ENCODE measurements around the gene GID8. TPM values are rescaled to one million over a fixed set of nuclear protein-coding genes. Genes with fewer than 3 reads are reported as not detected.

GID8 gene
- total and polyA plus RNA-seq, 2 donors (not counting 3 experiments of a cell fraction or from before 2014, with no cell fraction given) = 25.3 to 34.6 TPM

DNA sequence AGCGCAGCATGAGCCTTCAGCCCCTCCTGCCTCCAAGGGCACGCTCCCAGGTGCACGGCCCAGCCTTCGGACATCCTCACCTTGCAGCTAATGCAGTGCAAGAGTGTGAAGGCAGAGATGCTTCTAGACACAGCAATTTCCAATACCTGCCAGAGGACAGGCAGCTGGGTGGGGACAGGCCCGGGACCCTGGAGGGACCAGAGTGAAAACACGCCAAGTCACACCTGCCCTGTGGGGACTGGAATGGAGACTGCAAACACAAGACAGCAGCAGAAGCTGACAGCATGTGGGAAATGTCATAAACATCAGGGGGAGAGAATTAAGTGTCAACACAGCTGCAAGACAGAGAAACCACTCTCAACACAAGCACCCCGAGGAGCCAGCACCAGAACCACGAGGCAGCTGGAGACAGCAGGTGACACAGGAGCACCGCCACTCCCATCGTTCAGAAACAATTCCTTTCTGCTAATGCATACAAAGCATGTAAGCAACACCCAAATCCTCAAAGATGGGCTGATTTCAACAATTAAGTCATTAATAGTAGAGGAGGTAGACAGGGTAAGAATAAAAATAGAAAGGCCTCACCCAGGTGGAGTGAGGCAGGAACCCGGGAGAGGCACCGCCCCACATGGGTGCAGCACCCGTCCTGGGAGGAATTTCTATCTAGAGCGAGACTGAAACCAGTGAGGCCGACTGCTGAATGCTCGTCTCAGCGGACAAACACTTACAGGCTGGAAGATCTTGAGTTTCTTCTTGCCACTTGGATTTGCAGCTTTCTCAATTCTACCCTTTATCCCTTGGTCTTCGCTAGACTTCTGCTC is 28.8 kb upstream of the GID8 start:
- H3K9ac ChIP-seq (replicated peaks; ENCODE audit: extremely low read depth, insufficient read depth, low read length) = no peak overlapping the region
- no peaks in the 10 kb centered on the region for H3K4me1 ChIP-seq (ENCODE audit: control insufficient read depth, extremely low read depth, insufficient read depth, low read length)
- H3K4me3 ChIP-seq (replicated peaks in 1 of 3; ENCODE audit: insufficient read depth in 1 of 3, low read depth in 1 of 3, low read length in 3 of 3) = no peak overlapping the region
- dilution Hi-C loops (cut with MboI; ENCODE audit: extremely low pct_ligation_motif_present, low sequenced_read_pairs) = no loop called here
- CTCF ChIA-PET = interaction anchor here (0.9 to 1.0 kb wide), 2 partner anchors 9 to 11 kb away, joined by 3 read pairs; no protein-coding TSS in a partner anchor
- intact Hi-C loops (cut with micrococcal nuclease) = no loop called here
- no peak overlapping the region for H3K4me2 ChIP-seq (ENCODE audit: insufficient read depth, low read length)
- no peaks in the 10 kb centered on the region for H3K9me1 ChIP-seq (replicated peaks; ENCODE audit: control insufficient read depth, extremely low read depth, insufficient read depth, low read length)
- H3K27me3 ChIP-seq (ENCODE audit: control insufficient read depth in 2 of 2, insufficient read depth in 2 of 2, low read length in 2 of 2) = no peaks in the 10 kb centered on the region
- H3K27ac ChIP-seq (ENCODE audit: insufficient read depth, low read depth, low read length) = no peak overlapping the region
- DNase-seq (ENCODE audit: low read depth, low spot score) = no peak
- H2AFZ ChIP-seq (ENCODE audit: low read depth, low read length) = no peak overlapping the region
- H3K9me3 ChIP-seq (replicated peaks; ENCODE audit: control insufficient read depth, insufficient read depth, low read length) = no peaks in the 10 kb centered on the region
- no TSS peak for BruUV-seq (replicated peaks)
- POLR2A ChIA-PET = no interaction called here
- H4K20me1 ChIP-seq (replicated peaks; ENCODE audit: control insufficient read depth, extremely low read depth, insufficient read depth, low read length) = no peaks in the 10 kb centered on the region
- H3K36me3 ChIP-seq (ENCODE audit: control insufficient read depth in 2 of 2, extremely low read depth in 1 of 2, insufficient read depth in 2 of 2, low read length in 2 of 2) = peaks cover 42 to 60% of the 10 kb centered on the region in 2 experiments
- TF ChIP-seq MYC (IDR thresholded peaks at IDR 0.05; ENCODE audit: low read depth, low read length) (no peak), JUN (IDR thresholded peaks at IDR 0.05; ENCODE audit: borderline replicate concordance, insufficient read depth, insufficient read length, low read depth) (no peak), FOS (IDR thresholded peaks at IDR 0.05; ENCODE audit: borderline replicate concordance, insufficient read depth, low read length) (no peak)
- TF ChIP-seq, protein P1, sequence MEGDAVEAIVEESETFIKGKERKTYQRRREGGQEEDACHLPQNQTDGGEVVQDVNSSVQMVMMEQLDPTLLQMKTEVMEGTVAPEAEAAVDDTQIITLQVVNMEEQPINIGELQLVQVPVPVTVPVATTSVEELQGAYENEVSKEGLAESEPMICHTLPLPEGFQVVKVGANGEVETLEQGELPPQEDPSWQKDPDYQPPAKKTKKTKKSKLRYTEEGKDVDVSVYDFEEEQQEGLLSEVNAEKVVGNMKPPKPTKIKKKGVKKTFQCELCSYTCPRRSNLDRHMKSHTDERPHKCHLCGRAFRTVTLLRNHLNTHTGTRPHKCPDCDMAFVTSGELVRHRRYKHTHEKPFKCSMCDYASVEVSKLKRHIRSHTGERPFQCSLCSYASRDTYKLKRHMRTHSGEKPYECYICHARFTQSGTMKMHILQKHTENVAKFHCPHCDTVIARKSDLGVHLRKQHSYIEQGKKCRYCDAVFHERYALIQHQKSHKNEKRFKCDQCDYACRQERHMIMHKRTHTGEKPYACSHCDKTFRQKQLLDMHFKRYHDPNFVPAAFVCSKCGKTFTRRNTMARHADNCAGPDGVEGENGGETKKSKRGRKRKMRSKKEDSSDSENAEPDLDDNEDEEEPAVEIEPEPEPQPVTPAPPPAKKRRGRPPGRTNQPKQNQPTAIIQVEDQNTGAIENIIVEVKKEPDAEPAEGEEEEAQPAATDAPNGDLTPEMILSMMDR (IDR thresholded peaks at IDR 0.05; ENCODE audit: extremely low read depth in 1 of 2, insufficient read depth in 1 of 2, low read depth in 1 of 2, low read length in 2 of 2) = no peak
- no peak for FAIRE-seq
- H3K79me2 ChIP-seq (ENCODE audit: control insufficient read depth, insufficient read depth, low read length) = peaks cover 66% of the 10 kb centered on the region
